HG03159 (cell line): Measurements from ENCODE around the gene SYNJ2.

Source experiments
- ATAC-seq: cut with Tn5 transposase; IDR thresholded peaks from one replicate; pipeline ENCODE4 v1.9.1; 2021; ENCODE audit warnings: mild to moderate bottlenecking, moderate library complexity; ENCODE audit not compliant: unreplicated experiment

Gene SYNJ2

DNA sequence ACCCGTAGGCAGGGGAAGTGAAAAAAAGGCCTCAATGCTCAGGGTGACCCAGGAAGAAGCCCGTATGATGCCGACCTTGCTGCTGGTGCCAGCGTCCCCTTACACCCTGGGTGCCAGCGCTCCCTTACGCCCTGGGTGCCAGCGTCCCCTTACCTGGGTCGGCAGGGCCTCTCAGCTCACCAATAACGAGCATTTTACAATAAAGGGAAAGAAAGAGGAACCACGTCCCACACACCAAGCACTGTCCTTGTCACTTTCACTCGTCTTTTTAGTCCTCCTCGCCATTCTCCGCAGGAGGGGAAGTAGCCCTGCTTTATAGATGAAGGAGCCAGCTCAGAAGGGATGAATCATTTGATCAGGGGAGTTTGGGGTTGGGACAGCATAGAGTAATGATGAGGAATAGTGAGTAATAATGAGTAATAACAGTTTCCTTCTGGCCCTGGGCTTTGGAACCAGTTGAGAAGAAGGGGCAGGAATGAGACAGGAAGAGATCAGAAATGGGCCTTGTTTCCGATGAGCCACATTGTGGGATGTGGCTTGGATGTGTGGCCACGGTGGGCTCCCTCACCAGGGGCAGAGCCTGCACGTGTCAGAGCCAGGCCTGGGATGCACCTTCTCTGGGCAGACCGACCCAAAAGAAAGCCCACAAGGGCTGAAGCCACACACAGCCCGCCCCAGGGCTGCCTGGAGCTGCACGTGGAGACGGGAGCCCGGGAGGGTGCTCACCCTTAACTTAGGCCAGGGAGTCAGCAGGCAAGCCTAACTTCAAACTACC lies 75.7 kb downstream of the SYNJ2 start:
- no peak for ATAC-seq

DNA sequence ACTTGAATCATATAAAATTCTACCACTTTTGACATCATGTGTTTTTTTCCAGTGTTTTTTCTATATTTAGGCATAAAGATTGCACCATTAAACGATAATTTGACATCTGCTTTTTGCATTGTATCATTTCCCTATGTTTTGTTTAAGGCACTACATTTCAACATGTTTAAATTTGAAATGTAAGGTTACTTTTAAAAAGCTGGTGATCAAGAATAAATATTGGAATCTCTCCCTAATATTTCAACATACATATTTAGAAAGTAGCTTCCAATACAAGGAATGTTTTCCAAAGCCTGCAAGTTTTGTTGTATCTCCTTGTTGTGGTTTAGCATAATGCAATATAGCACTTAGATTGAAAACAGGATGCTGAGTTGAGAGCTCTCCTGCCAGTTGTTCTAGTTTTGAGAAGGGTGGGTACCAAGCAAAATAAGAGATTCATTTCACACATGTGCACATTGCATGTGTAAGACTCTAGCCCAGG lies 76.5 kb downstream of the SYNJ2 start:
- ATAC-seq: no peak

DNA sequence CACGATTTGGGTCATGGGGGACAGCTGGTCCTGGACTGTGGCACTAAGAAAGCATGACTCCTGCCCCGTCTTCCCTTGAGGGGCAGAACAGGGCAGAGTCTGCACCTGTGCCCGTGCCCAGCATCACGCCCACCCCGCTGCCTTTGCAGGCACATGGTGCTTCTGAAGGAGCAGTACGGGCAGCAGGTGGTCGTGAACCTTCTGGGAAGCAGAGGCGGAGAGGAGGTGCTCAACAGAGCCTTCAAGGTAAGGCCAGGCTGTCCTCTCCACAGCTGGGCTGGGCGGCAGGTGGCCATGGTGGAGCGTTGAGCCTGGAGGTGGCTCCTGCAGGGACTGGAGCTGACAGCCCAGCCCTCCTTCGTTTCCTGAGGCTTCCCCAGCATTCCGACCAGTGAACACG lies 77.4 kb downstream of the SYNJ2 start:
- ATAC-seq: no peak

DNA sequence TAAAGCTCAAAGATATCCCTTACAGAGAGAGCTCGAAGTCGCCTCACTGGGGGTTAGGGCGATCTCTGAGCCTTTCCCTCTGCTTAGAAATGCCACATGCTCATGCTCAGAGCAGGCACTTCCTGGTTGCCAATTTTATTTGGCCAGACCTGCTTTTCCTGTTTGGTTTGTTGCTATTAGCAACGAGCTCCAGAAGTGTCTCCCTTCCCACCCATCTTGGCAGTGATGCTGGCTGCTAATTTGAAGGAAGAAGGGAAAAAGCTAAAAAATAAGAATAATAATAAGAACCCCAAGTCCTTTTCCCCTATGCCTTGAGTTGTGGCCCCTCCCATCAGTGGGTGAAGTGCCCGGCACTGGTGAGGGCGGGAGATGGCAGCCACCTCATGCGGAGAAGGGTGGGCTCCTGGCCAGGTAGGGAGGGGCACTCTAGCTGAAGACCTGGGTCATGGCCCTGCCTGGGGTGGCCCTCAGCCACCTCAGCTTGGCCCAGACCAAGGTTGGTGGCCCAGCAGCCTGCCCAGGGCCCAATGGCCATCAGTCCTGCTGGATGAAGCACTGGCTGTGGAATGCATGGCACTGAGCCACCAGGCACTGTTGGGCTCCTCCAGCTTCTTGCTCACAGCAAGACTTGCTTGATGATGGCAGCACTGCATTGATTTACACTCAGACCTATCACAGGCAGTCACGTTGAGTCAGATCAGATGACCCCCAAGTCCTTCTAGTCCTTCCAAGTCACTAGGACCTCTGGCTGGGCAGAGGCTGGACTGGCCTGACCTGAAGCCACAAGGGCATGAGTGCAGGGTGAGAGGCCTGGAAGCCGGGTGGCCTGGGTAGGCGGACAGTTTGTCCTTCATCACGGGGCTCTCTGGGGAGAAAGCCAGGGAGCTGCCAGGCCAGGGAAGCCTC lies 79.0 kb downstream of the SYNJ2 start:
- no peak for ATAC-seq

DNA sequence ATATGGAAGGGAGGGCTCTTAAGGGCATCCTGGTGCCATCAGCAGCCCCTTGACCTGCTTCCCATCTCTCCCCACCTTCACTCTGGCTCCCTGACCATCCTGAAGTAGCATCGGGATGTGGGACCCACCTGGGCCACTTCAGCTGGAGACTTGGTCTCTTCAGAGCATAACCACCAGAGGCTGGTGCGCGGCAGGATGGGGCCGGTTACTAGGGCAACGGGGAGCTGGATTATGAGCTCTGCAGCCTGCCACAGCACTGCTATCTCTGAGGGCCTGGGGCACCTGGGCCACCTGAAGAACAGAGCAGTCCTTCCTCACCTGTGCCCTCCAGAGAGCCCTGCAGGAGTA lies 79.7 kb downstream of the SYNJ2 start:
- no peak for ATAC-seq

DNA sequence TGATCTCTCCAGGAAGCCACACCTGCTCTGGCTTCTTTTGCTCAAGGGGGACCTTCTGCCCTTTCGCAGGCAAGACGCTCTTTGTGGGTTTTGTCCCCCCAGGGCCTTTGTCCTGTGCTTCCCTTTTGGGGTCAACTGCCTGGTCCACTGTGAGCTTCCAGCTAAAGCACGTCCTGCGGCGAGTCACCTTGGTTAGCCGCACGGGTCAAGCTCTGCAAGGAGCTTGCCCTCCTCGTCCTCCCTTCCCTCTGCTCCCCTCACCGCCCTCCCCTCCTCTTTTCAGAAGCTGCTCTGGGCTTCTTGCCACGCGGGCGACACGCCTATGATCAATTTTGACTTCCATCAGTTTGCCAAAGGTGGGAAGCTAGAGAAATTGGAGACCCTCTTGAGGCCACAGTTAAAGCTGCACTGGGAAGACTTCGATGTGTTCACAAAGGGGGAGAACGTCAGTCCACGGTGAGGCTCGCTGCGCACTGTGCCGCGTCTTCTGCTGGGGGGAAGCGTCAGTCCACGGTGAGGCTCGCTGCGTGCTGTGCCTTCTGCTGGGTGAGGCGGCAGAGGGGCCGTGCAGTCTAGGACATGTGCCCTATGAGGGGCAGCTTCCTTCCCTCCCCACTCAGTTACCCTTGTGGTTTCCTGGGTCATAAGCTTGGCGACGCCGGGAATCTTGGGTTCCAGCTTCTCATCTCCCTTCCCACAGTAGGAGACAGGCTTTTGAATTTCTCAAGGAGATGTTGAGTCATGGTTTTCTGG lies 80.2 kb downstream of the SYNJ2 start:
- no peak for ATAC-seq

GRCh38 chr6:158063736-158064135 lies 82.1 kb downstream of the SYNJ2 start:
- ATAC-seq: no peak

DNA sequence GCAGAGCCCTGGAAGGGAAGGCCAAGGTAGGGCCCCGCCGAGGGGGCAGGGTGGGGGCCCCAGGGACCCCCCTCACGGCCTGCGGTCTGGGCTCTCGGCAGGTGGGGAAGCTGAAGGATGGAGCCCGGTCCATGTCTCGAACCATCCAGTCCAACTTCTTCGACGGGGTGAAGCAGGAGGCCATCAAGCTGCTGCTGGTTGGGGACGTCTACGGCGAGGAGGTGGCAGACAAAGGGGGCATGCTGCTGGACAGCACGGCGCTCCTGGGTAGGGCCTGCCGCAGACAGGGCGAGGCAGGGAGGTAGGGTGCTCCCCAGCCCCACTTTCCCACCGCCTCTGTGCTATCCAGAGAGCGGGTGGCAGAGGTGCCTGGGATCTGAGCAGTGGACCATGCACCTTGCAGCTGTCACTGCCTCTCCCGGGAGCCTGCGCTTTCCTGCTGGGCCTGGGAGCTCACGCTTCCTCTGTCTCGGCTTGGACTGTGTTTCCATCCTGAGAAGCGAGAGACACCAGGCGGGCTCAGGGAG lies 83.1 kb downstream of the SYNJ2 start:
- no peak for ATAC-seq

GRCh38 chr6:158066136-158066781 lies 84.6 kb downstream of the SYNJ2 start:
- ATAC-seq: no peak

- no peak for ATAC-seq
Measured at GRCh38 chr6:158067436-158068015, 85.9 kb downstream of the SYNJ2 start.

GRCh38 chr6:158068156-158068892 lies 86.7 kb downstream of the SYNJ2 start:
- ATAC-seq: no peak

DNA sequence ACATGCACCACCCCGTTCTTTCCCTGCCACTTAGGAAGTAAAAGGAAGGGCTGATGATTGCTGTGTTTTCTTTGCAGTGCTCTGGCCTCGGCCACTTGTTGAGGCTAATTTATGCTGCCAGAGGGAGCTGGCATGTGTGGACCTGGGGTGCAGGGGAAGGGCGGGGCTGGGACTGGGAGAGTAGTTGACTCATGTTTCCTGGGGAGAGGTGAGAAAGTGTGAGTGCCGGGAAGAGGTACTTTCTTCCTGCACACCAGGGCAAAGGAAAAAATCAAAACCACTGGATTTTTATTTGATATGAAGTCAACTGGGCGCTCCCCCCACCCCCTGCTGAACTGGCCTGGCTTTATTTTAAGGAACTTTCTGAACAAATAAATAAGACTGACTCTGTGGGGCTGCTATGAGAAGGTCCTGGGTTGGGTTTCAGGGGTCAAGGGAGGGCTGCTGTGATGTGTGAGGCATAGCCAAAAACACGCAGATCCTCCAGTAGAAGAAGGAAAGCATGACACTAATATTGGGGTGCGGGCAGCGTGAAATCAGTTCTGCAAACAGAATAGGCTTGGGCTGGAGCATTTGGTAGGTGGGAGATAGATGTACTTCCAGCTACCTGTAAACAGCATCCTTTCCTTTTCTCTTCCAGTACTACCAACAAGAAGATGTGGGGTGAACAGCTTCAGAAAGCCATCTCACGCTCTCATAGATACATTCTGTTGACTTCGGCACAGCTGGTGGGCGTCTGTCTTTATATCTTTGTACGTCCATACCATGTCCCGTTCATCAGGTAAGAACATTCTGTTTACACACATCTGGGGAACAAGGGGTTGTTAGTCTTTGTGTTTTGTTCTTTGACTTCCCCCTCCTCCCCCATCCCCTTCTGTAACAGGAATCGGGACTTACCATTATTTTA lies 87.5 kb downstream of the SYNJ2 start:
- no peak for ATAC-seq

GRCh38 chr6:158069800-158070195 lies 88.1 kb downstream of the SYNJ2 start:
- ATAC-seq: no peak

DNA sequence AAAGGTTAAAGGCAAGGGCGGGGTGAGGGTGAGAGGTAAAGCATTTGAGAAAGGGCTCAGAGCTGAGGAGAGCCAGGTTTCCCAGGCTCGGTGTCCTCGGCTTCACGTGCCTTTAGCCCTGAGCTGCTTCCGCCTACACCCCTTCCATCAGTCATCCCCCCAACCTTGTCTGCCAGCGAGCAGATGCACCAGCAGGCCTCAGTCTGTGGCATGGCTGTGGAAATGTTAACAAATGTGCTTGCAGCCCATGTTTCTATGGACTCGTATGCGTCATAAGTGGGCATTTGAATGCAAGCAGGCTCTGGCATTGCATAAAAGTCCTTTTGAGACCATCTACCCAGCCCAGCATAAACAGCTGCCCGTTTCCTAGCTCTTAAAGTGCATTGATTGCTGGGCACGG lies 88.8 kb downstream of the SYNJ2 start:
- no peak for ATAC-seq

GRCh38 chr6:158071121-158072082 lies 89.7 kb downstream of the SYNJ2 start:
- ATAC-seq: no peak

DNA sequence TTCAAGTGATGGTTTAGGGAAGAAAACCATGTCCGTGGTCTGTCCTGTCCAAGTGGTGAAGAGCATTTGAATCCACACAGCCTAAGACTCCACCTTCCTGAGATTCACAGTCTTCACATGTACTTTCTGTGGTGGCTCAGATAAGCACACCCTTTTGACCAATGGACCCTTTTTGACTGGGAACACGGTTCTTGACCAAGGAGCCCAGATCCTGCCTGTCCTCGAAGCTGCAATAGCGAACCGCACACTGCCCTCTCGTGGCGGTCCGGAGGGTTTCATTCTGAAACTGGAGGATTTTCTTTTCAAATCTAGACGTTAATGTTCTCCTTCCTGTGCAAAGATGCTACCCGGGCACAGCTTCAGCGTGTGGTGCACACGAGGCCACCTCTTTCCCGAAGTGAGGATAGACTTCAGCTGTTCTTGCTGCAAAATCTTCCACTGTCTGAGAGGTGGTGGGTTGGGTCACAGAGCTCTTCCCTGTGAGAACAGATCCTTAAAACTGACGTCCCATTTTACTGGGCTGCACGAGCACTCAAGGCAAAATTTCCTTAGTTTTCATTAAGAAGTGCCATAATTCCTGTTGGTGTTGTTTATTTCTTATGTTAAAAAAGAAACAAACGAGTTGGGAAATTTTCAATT lies 90.5 kb downstream of the SYNJ2 start:
- no peak for ATAC-seq

- ATAC-seq: no peak
Measured at GRCh38 chr6:158073776-158074175, 92.1 kb downstream of the SYNJ2 start.
